GM23338 (cell line): ENCODE results near the gene GLRB. TPM values are rescaled to one million over a fixed set of nuclear protein-coding genes. Genes with fewer than 3 reads are reported as not detected.

Experiments used
- ATAC-seq: fragments of 200-7000 bp; cut with Tn5 transposase; 3 replicates; pipeline ENCODE4 v1.9.1; 2020
- DNase-seq: peaks from one replicate; pipeline ENCODE4 v3.0.0-alpha.2; 2015; ENCODE audit warnings: low spot score
- H2AFZ ChIP-seq: fragments of 200-600 bp; sonication (generic); 2 replicates; pipeline ENCODE4 v1.8.0; 2016; ENCODE audit warnings: antibody characterized with exemption, mild to moderate bottlenecking, moderate library complexity
- H3F3A ChIP-seq: fragments of 200-600 bp; sonication (generic); replicated peaks from 2 replicates; pipeline ENCODE4 v1.8.0; 2017; ENCODE audit warnings: antibody characterized with exemption, mixed run types, low read depth
- H3K27ac ChIP-seq: fragments of 200-600 bp; sonication (generic); 2 replicates; pipeline ENCODE4 v1.6.1; 2016; ENCODE audit warnings: low read depth
- H3K27me3 ChIP-seq: fragments of 200-600 bp; sonication (generic); 2 replicates; pipeline ENCODE4 v1.8.0; 2016; ENCODE audit warnings: mild to moderate bottlenecking, mixed run types, moderate library complexity; ENCODE audit not compliant: insufficient read depth
- H3K36me3 ChIP-seq: fragments of 200-600 bp; sonication (generic); 2 replicates; pipeline ENCODE4 v1.8.0; 2016; ENCODE audit warnings: mild to moderate bottlenecking; ENCODE audit not compliant: insufficient read depth
- H3K4me1 ChIP-seq: fragments of 200-600 bp; sonication (generic); 2 replicates; pipeline ENCODE4 v1.8.0; 2016; ENCODE audit warnings: mild to moderate bottlenecking, moderate library complexity; ENCODE audit not compliant: insufficient read depth
- H3K4me2 ChIP-seq: fragments of 200-600 bp; sonication (generic); 2 replicates; pipeline ENCODE4 v1.7.1; 2017; ENCODE audit warnings: mixed run types
- H3K4me3 ChIP-seq: fragments of 200-600 bp; sonication (generic); 2 replicates; pipeline ENCODE4 v1.6.1; 2016; ENCODE audit warnings: mixed run types
- H3K79me2 ChIP-seq: fragments of 200-600 bp; sonication (generic); replicated peaks from 2 replicates; pipeline ENCODE4 v1.8.0; 2017; ENCODE audit warnings: mild to moderate bottlenecking; ENCODE audit not compliant: insufficient read depth
- H3K9me2 ChIP-seq: fragments of 200-600 bp; sonication (generic); 2 replicates; pipeline ENCODE4 v1.8.0; 2017; ENCODE audit not compliant: insufficient read depth
- H4K20me1 ChIP-seq: fragments of 200-600 bp; sonication (generic); replicated peaks from 2 replicates; pipeline ENCODE4 v1.8.0; 2017; ENCODE audit warnings: mild to moderate bottlenecking; ENCODE audit not compliant: insufficient read depth
- H3K27ac Mint-ChIP-seq: 2 replicates; pipeline ENCODE4 v1.8.0; 2020; ENCODE audit warnings: inconsistent platforms, mild to moderate bottlenecking, moderate library complexity, mixed read lengths
- H3K27me3 Mint-ChIP-seq: 3 replicates; pipeline ENCODE4 v1.8.0; 2022; ENCODE audit warnings: low read depth, mild to moderate bottlenecking, moderate library complexity, mixed read lengths, inconsistent platforms; ENCODE audit not compliant: insufficient read depth, poor library complexity
- H3K36me3 Mint-ChIP-seq: 3 replicates; pipeline ENCODE4 v1.8.0; 2021; ENCODE audit warnings: low read depth, mild to moderate bottlenecking, inconsistent platforms, moderate library complexity, mixed read lengths
- H3K4me1 Mint-ChIP-seq: 3 replicates; pipeline ENCODE4 v1.8.0; 2020; ENCODE audit warnings: mild to moderate bottlenecking, inconsistent platforms, mixed read lengths
- H3K4me3 Mint-ChIP-seq: 3 replicates; pipeline ENCODE4 v1.8.0; 2021; ENCODE audit warnings: moderate library complexity, mild to moderate bottlenecking, inconsistent platforms, mixed read lengths
- H3K9me3 Mint-ChIP-seq: 3 replicates; pipeline ENCODE4 v1.8.0; 2020; ENCODE audit warnings: moderate library complexity, mild to moderate bottlenecking, inconsistent platforms, mixed read lengths
- CREB1 ChIP-seq: fragments of 250-450 bp; sonication (Bioruptor Pico); IDR thresholded peaks from 2 replicates; pipeline ENCODE4 v1.5.0; 2020; ENCODE audit warnings: low read depth, mild to moderate bottlenecking, moderate library complexity
- EZH2 ChIP-seq: fragments of 200-600 bp; sonication (generic); IDR thresholded peaks from one replicate; pipeline ENCODE4 v1.8.0; 2017; ENCODE audit warnings: antibody characterized with exemption, mild to moderate bottlenecking, low read depth; ENCODE audit not compliant: unreplicated experiment
- EZH2phosphoT487 ChIP-seq: fragments of 200-600 bp; sonication (generic); IDR thresholded peaks from one replicate; pipeline ENCODE4 v1.8.1; 2018; ENCODE audit warnings: antibody characterized with exemption; ENCODE audit not compliant: unreplicated experiment
- JUNB ChIP-seq: IDR thresholded peaks from one replicate; pipeline ENCODE4 v1.6.1; 2016; ENCODE audit warnings: antibody characterized with exemption; ENCODE audit not compliant: unreplicated experiment
- NANOG ChIP-seq: IDR thresholded peaks from 2 replicates; pipeline ENCODE4 v1.6.1; 2016; ENCODE audit warnings: antibody characterized with exemption, borderline replicate concordance
- POLR2AphosphoS5 ChIP-seq: IDR thresholded peaks from 2 replicates; pipeline ENCODE4 v1.6.1; 2016; ENCODE audit warnings: antibody characterized with exemption, low read depth
- STAT1 ChIP-seq: IDR thresholded peaks from one replicate; pipeline ENCODE4 v1.6.1; 2016; ENCODE audit warnings: antibody characterized with exemption; ENCODE audit not compliant: unreplicated experiment
- ZNF114 ChIP-seq: fragments of 250-450 bp; sonication (Bioruptor Pico); IDR thresholded peaks from 2 replicates; pipeline ENCODE4 v1.5.0; 2020; ENCODE audit warnings: mild to moderate bottlenecking, moderate library complexity
- ZNF331 ChIP-seq: fragments of 250-450 bp; sonication (Bioruptor Pico); IDR thresholded peaks from 2 replicates; pipeline ENCODE4 v1.5.0; 2020; ENCODE audit warnings: low read depth, mild to moderate bottlenecking, moderate library complexity
- polyA plus RNA-seq: library from polyadenylated mRNA; unstranded; fragments of >200 nt; fragmentation: Nextera tagmentation; extraction: Ambion mirVana; gene quantifications from 2 replicates; pipeline ENCODE4 v1.2.1, GENCODE V29; 2016
- total RNA-seq: library from RNA; depleted of rRNA; stranded (reverse); fragments of >200 nt; shearing (Covaris generic); gene quantifications from 2 replicates; pipeline ENCODE4 v1.2.3, GENCODE V29; 2014
- TF ChIP-seq, protein P1 (sequence below), 2 experiments: fragments of 200-600 bp in 1 of 2; sonication (generic) in 1 of 2; conservative IDR thresholded peaks; 2 replicates each; pipeline versions ENCODE4 v1.5.1 to v1.6.1; 2016 to 2017; ENCODE audit warnings: antibody characterized with exemption in 2 of 2, low read depth in 2 of 2, mild to moderate bottlenecking in 2 of 2, moderate library complexity in 1 of 2
- TF ChIP-seq, protein P2 (sequence below): IDR thresholded peaks from one replicate; pipeline ENCODE4 v1.6.1; 2018; ENCODE audit warnings: antibody characterized with exemption; ENCODE audit not compliant: unreplicated experiment
- TF ChIP-seq, protein P3 (sequence below): fragments of 250-450 bp; sonication (Bioruptor Pico); IDR thresholded peaks from 2 replicates; pipeline ENCODE4 v1.5.0; 2020; ENCODE audit warnings: mild to moderate bottlenecking, moderate library complexity
- TF ChIP-seq, protein P4 (sequence below): IDR thresholded peaks from 2 replicates; pipeline ENCODE4 v1.6.1; 2016; ENCODE audit warnings: antibody characterized with exemption

Gene GLRB
- total and polyA plus RNA-seq, 2 experiments from 2014 or later: 1.0 to 1.3 TPM

DNA sequence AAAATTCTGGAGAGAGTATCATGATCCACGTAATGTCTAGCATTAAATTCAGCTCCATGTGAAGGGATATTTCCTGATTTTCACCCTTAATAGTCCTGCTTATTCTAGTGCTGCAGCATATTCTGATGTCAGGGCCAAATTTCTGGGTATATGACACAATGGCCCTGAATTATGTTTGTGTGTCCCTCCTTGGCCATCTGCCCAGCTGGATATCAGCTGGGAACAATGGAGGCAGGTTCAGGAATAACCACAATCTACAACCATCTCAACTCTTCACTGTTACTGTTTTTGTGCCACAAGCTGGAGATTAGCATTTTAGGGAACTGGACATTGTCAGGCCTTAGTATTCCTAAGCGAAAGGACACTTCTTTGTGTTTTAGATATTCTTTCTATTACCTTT, 3.5 kb downstream of the GLRB start:
- no peaks in the 10 kb centered on the region for H3K79me2 ChIP-seq
- no peak overlapping the region for H2AFZ ChIP-seq
- TF ChIP-seq, protein P1, sequence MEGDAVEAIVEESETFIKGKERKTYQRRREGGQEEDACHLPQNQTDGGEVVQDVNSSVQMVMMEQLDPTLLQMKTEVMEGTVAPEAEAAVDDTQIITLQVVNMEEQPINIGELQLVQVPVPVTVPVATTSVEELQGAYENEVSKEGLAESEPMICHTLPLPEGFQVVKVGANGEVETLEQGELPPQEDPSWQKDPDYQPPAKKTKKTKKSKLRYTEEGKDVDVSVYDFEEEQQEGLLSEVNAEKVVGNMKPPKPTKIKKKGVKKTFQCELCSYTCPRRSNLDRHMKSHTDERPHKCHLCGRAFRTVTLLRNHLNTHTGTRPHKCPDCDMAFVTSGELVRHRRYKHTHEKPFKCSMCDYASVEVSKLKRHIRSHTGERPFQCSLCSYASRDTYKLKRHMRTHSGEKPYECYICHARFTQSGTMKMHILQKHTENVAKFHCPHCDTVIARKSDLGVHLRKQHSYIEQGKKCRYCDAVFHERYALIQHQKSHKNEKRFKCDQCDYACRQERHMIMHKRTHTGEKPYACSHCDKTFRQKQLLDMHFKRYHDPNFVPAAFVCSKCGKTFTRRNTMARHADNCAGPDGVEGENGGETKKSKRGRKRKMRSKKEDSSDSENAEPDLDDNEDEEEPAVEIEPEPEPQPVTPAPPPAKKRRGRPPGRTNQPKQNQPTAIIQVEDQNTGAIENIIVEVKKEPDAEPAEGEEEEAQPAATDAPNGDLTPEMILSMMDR (conservative IDR thresholded peaks at IDR 0.05; ENCODE audit: low read depth in 2 of 2): no peak
- TF ChIP-seq, protein P2, sequence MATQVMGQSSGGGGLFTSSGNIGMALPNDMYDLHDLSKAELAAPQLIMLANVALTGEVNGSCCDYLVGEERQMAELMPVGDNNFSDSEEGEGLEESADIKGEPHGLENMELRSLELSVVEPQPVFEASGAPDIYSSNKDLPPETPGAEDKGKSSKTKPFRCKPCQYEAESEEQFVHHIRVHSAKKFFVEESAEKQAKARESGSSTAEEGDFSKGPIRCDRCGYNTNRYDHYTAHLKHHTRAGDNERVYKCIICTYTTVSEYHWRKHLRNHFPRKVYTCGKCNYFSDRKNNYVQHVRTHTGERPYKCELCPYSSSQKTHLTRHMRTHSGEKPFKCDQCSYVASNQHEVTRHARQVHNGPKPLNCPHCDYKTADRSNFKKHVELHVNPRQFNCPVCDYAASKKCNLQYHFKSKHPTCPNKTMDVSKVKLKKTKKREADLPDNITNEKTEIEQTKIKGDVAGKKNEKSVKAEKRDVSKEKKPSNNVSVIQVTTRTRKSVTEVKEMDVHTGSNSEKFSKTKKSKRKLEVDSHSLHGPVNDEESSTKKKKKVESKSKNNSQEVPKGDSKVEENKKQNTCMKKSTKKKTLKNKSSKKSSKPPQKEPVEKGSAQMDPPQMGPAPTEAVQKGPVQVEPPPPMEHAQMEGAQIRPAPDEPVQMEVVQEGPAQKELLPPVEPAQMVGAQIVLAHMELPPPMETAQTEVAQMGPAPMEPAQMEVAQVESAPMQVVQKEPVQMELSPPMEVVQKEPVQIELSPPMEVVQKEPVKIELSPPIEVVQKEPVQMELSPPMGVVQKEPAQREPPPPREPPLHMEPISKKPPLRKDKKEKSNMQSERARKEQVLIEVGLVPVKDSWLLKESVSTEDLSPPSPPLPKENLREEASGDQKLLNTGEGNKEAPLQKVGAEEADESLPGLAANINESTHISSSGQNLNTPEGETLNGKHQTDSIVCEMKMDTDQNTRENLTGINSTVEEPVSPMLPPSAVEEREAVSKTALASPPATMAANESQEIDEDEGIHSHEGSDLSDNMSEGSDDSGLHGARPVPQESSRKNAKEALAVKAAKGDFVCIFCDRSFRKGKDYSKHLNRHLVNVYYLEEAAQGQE: no peak
- no peak for TF ChIP-seq EZH2phosphoT487
- TF ChIP-seq ZNF331 (CRISPR knock-in tag): no peak
- TF ChIP-seq POLR2AphosphoS5: no peak
- no peak for TF ChIP-seq CREB1 (CRISPR knock-in tag)
- TF ChIP-seq, protein P3, sequence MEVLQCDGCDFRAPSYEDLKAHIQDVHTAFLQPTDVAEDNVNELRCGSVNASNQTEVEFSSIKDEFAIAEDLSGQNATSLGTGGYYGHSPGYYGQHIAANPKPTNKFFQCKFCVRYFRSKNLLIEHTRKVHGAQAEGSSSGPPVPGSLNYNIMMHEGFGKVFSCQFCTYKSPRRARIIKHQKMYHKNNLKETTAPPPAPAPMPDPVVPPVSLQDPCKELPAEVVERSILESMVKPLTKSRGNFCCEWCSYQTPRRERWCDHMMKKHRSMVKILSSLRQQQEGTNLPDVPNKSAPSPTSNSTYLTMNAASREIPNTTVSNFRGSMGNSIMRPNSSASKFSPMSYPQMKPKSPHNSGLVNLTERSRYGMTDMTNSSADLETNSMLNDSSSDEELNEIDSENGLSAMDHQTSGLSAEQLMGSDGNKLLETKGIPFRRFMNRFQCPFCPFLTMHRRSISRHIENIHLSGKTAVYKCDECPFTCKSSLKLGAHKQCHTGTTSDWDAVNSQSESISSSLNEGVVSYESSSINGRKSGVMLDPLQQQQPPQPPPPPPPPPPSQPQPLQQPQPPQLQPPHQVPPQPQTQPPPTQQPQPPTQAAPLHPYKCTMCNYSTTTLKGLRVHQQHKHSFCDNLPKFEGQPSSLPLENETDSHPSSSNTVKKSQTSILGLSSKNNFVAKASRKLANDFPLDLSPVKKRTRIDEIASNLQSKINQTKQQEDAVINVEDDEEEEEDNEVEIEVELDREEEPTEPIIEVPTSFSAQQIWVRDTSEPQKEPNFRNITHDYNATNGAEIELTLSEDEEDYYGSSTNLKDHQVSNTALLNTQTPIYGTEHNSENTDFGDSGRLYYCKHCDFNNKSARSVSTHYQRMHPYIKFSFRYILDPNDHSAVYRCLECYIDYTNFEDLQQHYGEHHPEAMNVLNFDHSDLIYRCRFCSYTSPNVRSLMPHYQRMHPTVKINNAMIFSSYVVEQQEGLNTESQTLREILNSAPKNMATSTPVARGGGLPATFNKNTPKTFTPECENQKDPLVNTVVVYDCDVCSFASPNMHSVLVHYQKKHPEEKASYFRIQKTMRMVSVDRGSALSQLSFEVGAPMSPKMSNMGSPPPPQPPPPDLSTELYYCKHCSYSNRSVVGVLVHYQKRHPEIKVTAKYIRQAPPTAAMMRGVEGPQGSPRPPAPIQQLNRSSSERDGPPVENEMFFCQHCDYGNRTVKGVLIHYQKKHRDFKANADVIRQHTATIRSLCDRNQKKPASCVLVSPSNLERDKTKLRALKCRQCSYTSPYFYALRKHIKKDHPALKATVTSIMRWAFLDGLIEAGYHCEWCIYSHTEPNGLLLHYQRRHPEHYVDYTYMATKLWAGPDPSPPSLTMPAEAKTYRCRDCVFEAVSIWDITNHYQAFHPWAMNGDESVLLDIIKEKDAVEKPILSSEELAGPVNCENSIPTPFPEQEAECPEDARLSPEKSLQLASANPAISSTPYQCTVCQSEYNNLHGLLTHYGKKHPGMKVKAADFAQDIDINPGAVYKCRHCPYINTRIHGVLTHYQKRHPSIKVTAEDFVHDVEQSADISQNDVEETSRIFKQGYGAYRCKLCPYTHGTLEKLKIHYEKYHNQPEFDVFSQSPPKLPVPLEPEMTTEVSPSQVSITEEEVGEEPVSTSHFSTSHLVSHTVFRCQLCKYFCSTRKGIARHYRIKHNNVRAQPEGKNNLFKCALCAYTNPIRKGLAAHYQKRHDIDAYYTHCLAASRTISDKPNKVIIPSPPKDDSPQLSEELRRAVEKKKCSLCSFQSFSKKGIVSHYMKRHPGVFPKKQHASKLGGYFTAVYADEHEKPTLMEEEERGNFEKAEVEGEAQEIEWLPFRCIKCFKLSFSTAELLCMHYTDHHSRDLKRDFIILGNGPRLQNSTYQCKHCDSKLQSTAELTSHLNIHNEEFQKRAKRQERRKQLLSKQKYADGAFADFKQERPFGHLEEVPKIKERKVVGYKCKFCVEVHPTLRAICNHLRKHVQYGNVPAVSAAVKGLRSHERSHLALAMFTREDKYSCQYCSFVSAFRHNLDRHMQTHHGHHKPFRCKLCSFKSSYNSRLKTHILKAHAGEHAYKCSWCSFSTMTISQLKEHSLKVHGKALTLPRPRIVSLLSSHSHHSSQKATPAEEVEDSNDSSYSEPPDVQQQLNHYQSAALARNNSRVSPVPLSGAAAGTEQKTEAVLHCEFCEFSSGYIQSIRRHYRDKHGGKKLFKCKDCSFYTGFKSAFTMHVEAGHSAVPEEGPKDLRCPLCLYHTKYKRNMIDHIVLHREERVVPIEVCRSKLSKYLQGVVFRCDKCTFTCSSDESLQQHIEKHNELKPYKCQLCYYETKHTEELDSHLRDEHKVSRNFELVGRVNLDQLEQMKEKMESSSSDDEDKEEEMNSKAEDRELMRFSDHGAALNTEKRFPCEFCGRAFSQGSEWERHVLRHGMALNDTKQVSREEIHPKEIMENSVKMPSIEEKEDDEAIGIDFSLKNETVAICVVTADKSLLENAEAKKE (CRISPR knock-in tag): no peak
- no peak for TF ChIP-seq EZH2
- no peak for TF ChIP-seq ZNF114 (CRISPR knock-in tag)
- TF ChIP-seq, protein P4, sequence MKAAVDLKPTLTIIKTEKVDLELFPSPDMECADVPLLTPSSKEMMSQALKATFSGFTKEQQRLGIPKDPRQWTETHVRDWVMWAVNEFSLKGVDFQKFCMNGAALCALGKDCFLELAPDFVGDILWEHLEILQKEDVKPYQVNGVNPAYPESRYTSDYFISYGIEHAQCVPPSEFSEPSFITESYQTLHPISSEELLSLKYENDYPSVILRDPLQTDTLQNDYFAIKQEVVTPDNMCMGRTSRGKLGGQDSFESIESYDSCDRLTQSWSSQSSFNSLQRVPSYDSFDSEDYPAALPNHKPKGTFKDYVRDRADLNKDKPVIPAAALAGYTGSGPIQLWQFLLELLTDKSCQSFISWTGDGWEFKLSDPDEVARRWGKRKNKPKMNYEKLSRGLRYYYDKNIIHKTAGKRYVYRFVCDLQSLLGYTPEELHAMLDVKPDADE: no peak
- TF ChIP-seq JUNB: no peak
- no peak for TF ChIP-seq STAT1
- TF ChIP-seq NANOG: no peak
- H4K20me1 ChIP-seq: no peaks in the 10 kb centered on the region; the same call in 1 of the 2 replicates
- H3K27me3 ChIP-seq: peaks cover 38% of the 10 kb centered on the region
- Mint-ChIP-seq H3K4me1 (peaks cover 5% of the 10 kb centered on the region; the same call in 2 of the 3 replicates), H3K27me3 (peaks cover 11% of the 10 kb centered on the region), H3K4me3 (no peak overlapping the region), H3K9me3 (no peaks in the 10 kb centered on the region), H3K36me3 (no peaks in the 10 kb centered on the region), H3K27ac (no peak overlapping the region)
- H3K4me2 ChIP-seq: no peak overlapping the region
- H3F3A ChIP-seq: no peaks in the 10 kb centered on the region
- no peak for DNase-seq
- H3K4me3 ChIP-seq: no peak overlapping the region
- no peak overlapping the region for H3K27ac ChIP-seq
- peaks cover 5% of the 10 kb centered on the region for H3K4me1 ChIP-seq
- no peaks in the 10 kb centered on the region for H3K9me2 ChIP-seq
- no peaks in the 10 kb centered on the region for H3K36me3 ChIP-seq
- no peak for ATAC-seq
